Measurements from ENCODE around the gene CNIH3.

CNIH3 gene

GRCh38 chr1:224671076-224671475 is 55.0 kb downstream of the CNIH3 start:
- DNase-seq (ENCODE audit: low read depth, low spot score): no peak
- TF ChIP-seq, protein P1, sequence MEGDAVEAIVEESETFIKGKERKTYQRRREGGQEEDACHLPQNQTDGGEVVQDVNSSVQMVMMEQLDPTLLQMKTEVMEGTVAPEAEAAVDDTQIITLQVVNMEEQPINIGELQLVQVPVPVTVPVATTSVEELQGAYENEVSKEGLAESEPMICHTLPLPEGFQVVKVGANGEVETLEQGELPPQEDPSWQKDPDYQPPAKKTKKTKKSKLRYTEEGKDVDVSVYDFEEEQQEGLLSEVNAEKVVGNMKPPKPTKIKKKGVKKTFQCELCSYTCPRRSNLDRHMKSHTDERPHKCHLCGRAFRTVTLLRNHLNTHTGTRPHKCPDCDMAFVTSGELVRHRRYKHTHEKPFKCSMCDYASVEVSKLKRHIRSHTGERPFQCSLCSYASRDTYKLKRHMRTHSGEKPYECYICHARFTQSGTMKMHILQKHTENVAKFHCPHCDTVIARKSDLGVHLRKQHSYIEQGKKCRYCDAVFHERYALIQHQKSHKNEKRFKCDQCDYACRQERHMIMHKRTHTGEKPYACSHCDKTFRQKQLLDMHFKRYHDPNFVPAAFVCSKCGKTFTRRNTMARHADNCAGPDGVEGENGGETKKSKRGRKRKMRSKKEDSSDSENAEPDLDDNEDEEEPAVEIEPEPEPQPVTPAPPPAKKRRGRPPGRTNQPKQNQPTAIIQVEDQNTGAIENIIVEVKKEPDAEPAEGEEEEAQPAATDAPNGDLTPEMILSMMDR (IDR thresholded peaks at IDR 0.05; ENCODE audit: low read depth, low read length): no peak
- no peak overlapping the region for H3K4me3 ChIP-seq (ENCODE audit: low read depth, low read length)
- in situ Hi-C loops (cut with HindIII; ENCODE audit: low sequenced_read_pairs): no loop called here

GRCh38 chr1:224673141-224673540 is 57.0 kb downstream of the CNIH3 start:
- TF ChIP-seq, protein P1 (IDR thresholded peaks at IDR 0.05; ENCODE audit: low read depth, low read length): no peak
- in situ Hi-C loops (cut with HindIII; ENCODE audit: low sequenced_read_pairs): no loop called here
- no peak overlapping the region for H3K4me3 ChIP-seq (ENCODE audit: low read depth, low read length)
- DNase-seq (ENCODE audit: low read depth, low spot score): no peak

GRCh38 chr1:224675590-224675989 is 59.5 kb downstream of the CNIH3 start:
- in situ Hi-C loops (cut with HindIII; ENCODE audit: low sequenced_read_pairs): no loop called here
- TF ChIP-seq, protein P1 (IDR thresholded peaks at IDR 0.05; ENCODE audit: low read depth, low read length): no peak
- H3K4me3 ChIP-seq (ENCODE audit: low read depth, low read length): no peak overlapping the region
- DNase-seq (ENCODE audit: low read depth, low spot score): no peak

DNA sequence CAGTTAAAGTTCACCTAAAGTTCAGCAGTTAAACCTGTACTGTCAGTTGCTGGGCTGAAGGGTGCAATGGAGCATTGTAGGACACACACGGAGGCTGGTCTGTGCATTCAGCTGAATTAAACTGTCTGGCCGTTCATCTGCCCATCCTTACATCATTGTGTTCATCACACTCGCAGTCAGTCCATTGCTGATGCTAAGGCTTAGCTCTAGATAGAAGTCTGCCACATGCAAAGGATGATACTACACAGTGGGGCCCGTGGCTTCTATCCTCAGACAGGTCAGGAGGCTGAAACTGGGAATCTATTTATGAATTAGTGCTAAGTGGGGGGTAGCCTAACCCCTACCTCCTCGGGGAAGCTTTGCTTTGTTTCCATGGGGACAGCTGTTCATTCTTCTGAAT is 60.4 kb downstream of the CNIH3 start:
- TF ChIP-seq, protein P1 (IDR thresholded peaks at IDR 0.05; ENCODE audit: low read depth, low read length): no peak
- H3K4me3 ChIP-seq (ENCODE audit: low read depth, low read length): no peak overlapping the region
- in situ Hi-C loops (cut with HindIII; ENCODE audit: low sequenced_read_pairs): no loop called here
- DNase-seq (ENCODE audit: low read depth, low spot score): no peak

DNA sequence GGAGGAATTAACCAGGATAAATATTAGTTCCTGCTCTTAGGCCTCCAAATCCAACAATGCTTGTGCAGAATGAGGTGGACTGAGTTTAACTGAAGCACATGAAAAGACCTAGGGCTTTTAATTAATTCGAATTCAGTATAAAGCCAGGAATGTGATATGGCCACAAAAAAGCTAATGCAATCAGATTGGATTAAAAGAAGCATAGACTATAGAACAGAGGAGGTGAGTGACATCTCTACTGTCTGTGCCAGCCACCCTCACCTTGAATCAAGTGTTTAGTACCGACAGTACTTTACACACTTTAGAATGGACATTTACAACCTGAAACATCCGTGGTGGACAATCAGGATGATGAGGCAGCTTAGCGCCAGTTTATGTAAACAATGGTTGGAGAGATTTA is 62.1 kb downstream of the CNIH3 start:
- in situ Hi-C loops (cut with HindIII; ENCODE audit: low sequenced_read_pairs): no loop called here
- no peak overlapping the region for H3K4me3 ChIP-seq (ENCODE audit: low read depth, low read length)
- TF ChIP-seq, protein P1 (IDR thresholded peaks at IDR 0.05; ENCODE audit: low read depth, low read length): no peak
- DNase-seq (ENCODE audit: low read depth, low spot score): no peak

DNA sequence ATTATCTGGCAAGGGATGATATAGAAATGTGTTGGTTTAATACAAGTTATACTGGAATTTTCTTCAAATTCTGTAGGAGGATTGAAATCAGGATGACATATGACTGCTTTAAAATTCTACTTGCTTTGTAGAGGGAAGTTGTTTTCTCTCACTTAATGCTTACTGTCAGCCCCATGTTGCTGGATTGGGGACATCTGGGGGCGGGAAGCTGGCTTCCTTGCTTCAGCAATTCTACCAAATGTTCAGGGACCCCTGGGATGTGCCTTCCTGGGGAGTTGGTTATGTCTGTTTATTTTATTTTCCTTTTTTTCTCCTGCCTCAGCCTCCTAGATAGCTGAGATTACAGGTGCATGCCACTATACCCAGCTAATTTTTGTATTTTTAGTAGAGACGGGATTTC is 63.5 kb downstream of the CNIH3 start:
- in situ Hi-C loops (cut with HindIII; ENCODE audit: low sequenced_read_pairs): no loop called here
- TF ChIP-seq, protein P1 (IDR thresholded peaks at IDR 0.05; ENCODE audit: low read depth, low read length): no peak
- no peak overlapping the region for H3K4me3 ChIP-seq (ENCODE audit: low read depth, low read length)
- DNase-seq (ENCODE audit: low read depth, low spot score): no peak

GRCh38 chr1:224681816-224682215 is 65.7 kb downstream of the CNIH3 start:
- no peak for DNase-seq (ENCODE audit: low read depth, low spot score)
- TF ChIP-seq, protein P1 (IDR thresholded peaks at IDR 0.05; ENCODE audit: low read depth, low read length): no peak
- no peak overlapping the region for H3K4me3 ChIP-seq (ENCODE audit: low read depth, low read length)
- in situ Hi-C loops (cut with HindIII; ENCODE audit: low sequenced_read_pairs): no loop called here

Data from astrocyte of the spinal cord (primary cell).